ENCODE data around the gene FBXL7. TPM values are rescaled to one million over a fixed set of nuclear protein-coding genes. Genes with fewer than 3 reads are reported as not detected.

FBXL7 gene
- total and polyA plus RNA-seq, 2 donors (not counting 3 experiments of a cell fraction or from before 2014, with no cell fraction given) = 23.5 to 32.2 TPM

GRCh38 chr5:15585128-15585527 is 85.1 kb downstream of the FBXL7 start:
- dilution Hi-C loops (cut with MboI; ENCODE audit: extremely low pct_ligation_motif_present, low sequenced_read_pairs) (no loop called here), intact Hi-C loops (cut with micrococcal nuclease) (no loop called here)
- CTCF ChIA-PET = interaction anchor here (1.3 to 1.9 kb wide), 2 partner anchors 8 to 14 kb away, joined by 3 to 9 read pairs; no protein-coding TSS in a partner anchor
- H3K27me3 ChIP-seq (ENCODE audit: control insufficient read depth in 2 of 2, insufficient read depth in 2 of 2, low read length in 2 of 2) = no peaks in the 10 kb centered on the region
- no peaks in the 10 kb centered on the region for H3K79me2 ChIP-seq (ENCODE audit: control insufficient read depth, insufficient read depth, low read length)
- H3K9me3 ChIP-seq (replicated peaks; ENCODE audit: control insufficient read depth, insufficient read depth, low read length) = no peaks in the 10 kb centered on the region
- POLR2A ChIA-PET = no interaction called here
- H3K9ac ChIP-seq (replicated peaks; ENCODE audit: extremely low read depth, insufficient read depth, low read length) = no peak overlapping the region
- no peaks in the 10 kb centered on the region for H4K20me1 ChIP-seq (replicated peaks; ENCODE audit: control insufficient read depth, extremely low read depth, insufficient read depth, low read length)
- no peaks in the 10 kb centered on the region for H3K4me1 ChIP-seq (ENCODE audit: control insufficient read depth, extremely low read depth, insufficient read depth, low read length)
- H3K4me3 ChIP-seq (replicated peaks in 1 of 3; ENCODE audit: insufficient read depth in 1 of 3, low read depth in 1 of 3, low read length in 3 of 3) = no peak overlapping the region
- FAIRE-seq (no peak), DNase-seq (ENCODE audit: low read depth, low spot score) (no peak)
- no peaks in the 10 kb centered on the region for H3K9me1 ChIP-seq (replicated peaks; ENCODE audit: control insufficient read depth, extremely low read depth, insufficient read depth, low read length)
- no peaks in the 10 kb centered on the region for H3K36me3 ChIP-seq (ENCODE audit: control insufficient read depth in 2 of 2, extremely low read depth in 1 of 2, insufficient read depth in 2 of 2, low read length in 2 of 2)
- no TSS peak for BruUV-seq (replicated peaks)
- H3K4me2 ChIP-seq (ENCODE audit: insufficient read depth, low read length) = no peak overlapping the region
- H3K27ac ChIP-seq (ENCODE audit: insufficient read depth, low read depth, low read length) = no peak overlapping the region
- no peak overlapping the region for H2AFZ ChIP-seq (ENCODE audit: low read depth, low read length)
- TF ChIP-seq MYC (IDR thresholded peaks at IDR 0.05; ENCODE audit: low read depth, low read length) = no peak
- no peak for TF ChIP-seq FOS (IDR thresholded peaks at IDR 0.05; ENCODE audit: borderline replicate concordance, insufficient read depth, low read length)
- TF ChIP-seq POLR2A (IDR thresholded peaks at IDR 0.05; ENCODE audit: low read depth, low read length) = no peak
- TF ChIP-seq POLR2AphosphoS5 (IDR thresholded peaks at IDR 0.05; ENCODE audit: insufficient read depth, low read depth, low read length) = no peak
- TF ChIP-seq CTCF (IDR thresholded peaks at IDR 0.05; ENCODE audit: extremely low read depth in 1 of 2, insufficient read depth in 1 of 2, low read depth in 1 of 2, low read length in 2 of 2) = no peak
- no peak for TF ChIP-seq MAX (IDR thresholded peaks at IDR 0.05; ENCODE audit: insufficient read depth, insufficient read length)
- no peak for TF ChIP-seq JUN (IDR thresholded peaks at IDR 0.05; ENCODE audit: borderline replicate concordance, insufficient read depth, insufficient read length, low read depth)
- no peak for TF ChIP-seq GATA2 (IDR thresholded peaks at IDR 0.05; ENCODE audit: insufficient read depth, insufficient read length, low read depth, low read length)
- no peak for TF ChIP-seq EZH2 (IDR thresholded peaks at IDR 0.05; ENCODE audit: borderline replicate concordance, low read depth, low read length, severe bottlenecking)

All from endothelial cell of umbilical vein (primary cell).